Mucosa of rectum (tissue), 2 donors: ENCODE results near the gene MAT2B.

Source experiments
- H3K27ac ChIP-seq, 2 donors: one replicate each; pipeline ENCODE4 v1.7.0; 2013; ENCODE audit warnings: inconsistent platforms in 2 of 2, low read depth in 2 of 2, low read length in 2 of 2
- H3K27me3 ChIP-seq, 2 donors: one replicate each; pipeline ENCODE4 v1.7.0; 2013; ENCODE audit warnings: low read length in 2 of 2; ENCODE audit not compliant: control insufficient read depth in 2 of 2, insufficient read depth in 2 of 2
- H3K36me3 ChIP-seq, 2 donors: one replicate each; pipeline ENCODE4 v1.7.0; 2013; ENCODE audit warnings: low read length in 2 of 2; ENCODE audit not compliant: control insufficient read depth in 2 of 2, insufficient read depth in 2 of 2
- H3K4me1 ChIP-seq, 2 donors: one replicate each; pipeline ENCODE4 v1.7.0; 2013; ENCODE audit warnings: low read length in 2 of 2, mild to moderate bottlenecking in 1 of 2; ENCODE audit not compliant: control insufficient read depth in 2 of 2, insufficient read depth in 2 of 2
- H3K4me3 ChIP-seq, 2 donors: one replicate each; pipeline ENCODE4 v1.7.0; 2013; ENCODE audit warnings: low read length in 2 of 2
- H3K9ac ChIP-seq, 2 donors: one replicate each; pipeline ENCODE4 v1.7.0; 2013; ENCODE audit warnings: low read length in 2 of 2, low read depth in 1 of 2, mild to moderate bottlenecking in 1 of 2
- H3K9me3 ChIP-seq, 2 donors: one replicate each; pipeline ENCODE4 v1.7.0; 2013; ENCODE audit warnings: low read length in 2 of 2; ENCODE audit not compliant: control insufficient read depth in 2 of 2
- donor health status: healthy.
- donor health status: Normal muscosa, but diverticular disease.

The MAT2B gene

DNA sequence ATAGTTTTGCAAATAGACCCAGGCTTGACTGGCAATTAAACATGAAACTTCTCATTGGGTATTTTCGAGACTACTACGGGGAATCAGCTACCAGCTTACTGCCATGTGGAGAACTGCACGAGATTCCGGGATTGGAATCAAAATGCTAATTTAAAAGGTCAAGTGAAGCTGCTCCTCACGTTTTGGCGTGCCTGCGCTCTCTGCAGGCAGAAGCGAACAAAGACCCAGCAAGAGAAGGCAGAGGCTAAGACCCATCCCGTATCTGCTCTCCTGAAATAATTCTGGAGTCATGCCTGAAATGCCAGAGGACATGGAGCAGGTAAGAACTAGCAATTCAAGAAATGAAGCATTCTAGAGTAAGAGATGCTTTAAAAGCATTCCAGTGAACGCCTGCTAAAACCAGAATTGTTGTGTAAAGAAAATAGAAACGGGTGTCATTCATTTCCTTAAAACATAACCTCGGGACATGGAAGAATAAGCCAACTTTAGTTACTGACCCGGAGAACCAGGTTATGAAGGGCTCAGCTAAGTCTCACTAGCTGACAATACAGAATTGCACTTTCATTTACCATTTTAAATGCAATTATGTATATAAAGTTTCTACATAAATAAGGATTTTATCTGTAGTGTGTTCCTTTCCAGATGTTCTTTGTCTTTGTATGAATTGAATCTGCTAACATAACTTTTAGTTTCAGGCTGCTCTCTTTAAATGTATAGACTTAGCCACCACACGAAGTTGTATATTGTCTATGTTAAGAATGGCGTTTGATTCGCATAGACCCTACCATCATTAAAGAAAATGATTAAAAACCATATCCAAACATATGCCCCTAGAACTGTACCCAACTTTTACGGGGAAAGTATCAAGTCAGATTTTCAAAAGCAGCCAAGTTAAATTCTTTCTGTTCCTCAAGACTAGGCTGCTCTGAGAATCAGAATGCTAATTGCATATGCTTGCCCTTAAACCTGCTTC, 2.0 kb upstream of the MAT2B start:
- Histone ChIP-seq H3K4me1 (peaks cover 25 to 27% of the 10 kb centered on the region in 2 donors), H3K36me3 (no peaks in the 10 kb centered on the region), H3K27me3 (peaks cover 0 to 3% of the 10 kb centered on the region in 2 donors), H3K9ac (peak overlapping the region; percentile 98 to 99), H3K27ac (peak overlapping the region; percentile 99 to 100), H3K9me3 (no peaks in the 10 kb centered on the region), H3K4me3 (peak overlapping the region; percentile 98 to 99)

- Histone ChIP-seq H3K9me3 (no peaks in the 10 kb centered on the region), H3K36me3 (no peaks in the 10 kb centered on the region), H3K4me1 (peaks cover 29 to 34% of the 10 kb centered on the region in 2 donors), H3K27ac (peak overlapping the region; percentile 99 to 100), H3K27me3 (peaks cover 0 to 3% of the 10 kb centered on the region in 2 donors), H3K4me3 (peak overlapping the region; percentile 98 to 99), H3K9ac (peak overlapping the region; percentile 98 to 99)
Measured at GRCh38 chr5:163504079-163504931, 1.1 kb upstream of the MAT2B start.

GRCh38 chr5:163505049-163505367, 411 bp upstream of the MAT2B start:
- Histone ChIP-seq H3K27ac (peak overlapping the region; percentile 99 to 100), H3K36me3 (no peaks in the 10 kb centered on the region), H3K27me3 (peaks cover 0 to 3% of the 10 kb centered on the region in 2 donors), H3K9me3 (no peaks in the 10 kb centered on the region), H3K4me1 (peaks cover 29 to 39% of the 10 kb centered on the region in 2 donors), H3K4me3 (peak overlapping the region; percentile 98 to 99), H3K9ac (peak overlapping the region; percentile 98 to 99)

DNA sequence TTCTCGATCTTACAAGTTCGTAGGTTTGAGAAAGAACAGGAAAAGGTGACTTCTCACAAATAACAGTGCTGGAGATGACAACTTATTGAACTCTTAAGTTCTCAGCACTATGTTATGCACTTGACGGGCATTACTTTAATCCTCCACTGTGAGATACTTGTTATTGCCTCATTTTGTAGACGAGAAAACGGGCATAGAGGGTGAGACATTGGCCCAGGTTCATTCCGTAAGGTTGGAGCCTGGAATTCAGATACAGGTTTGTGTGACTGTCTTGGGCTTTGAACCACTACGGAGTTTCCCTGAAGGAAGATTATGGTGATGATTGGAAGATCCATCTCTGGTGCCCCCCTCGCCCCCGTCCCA, 657 bp downstream of the MAT2B start:
- Histone ChIP-seq H3K4me3 (peak overlapping the region; percentile 98 to 99), H3K36me3 (no peaks in the 10 kb centered on the region), H3K4me1 (peaks cover 29 to 39% of the 10 kb centered on the region in 2 donors), H3K9me3 (no peaks in the 10 kb centered on the region), H3K9ac (peak overlapping the region; percentile 98 to 99), H3K27me3 (peaks cover 0 to 3% of the 10 kb centered on the region in 2 donors), H3K27ac (peak overlapping the region; percentile 99 to 100)

DNA sequence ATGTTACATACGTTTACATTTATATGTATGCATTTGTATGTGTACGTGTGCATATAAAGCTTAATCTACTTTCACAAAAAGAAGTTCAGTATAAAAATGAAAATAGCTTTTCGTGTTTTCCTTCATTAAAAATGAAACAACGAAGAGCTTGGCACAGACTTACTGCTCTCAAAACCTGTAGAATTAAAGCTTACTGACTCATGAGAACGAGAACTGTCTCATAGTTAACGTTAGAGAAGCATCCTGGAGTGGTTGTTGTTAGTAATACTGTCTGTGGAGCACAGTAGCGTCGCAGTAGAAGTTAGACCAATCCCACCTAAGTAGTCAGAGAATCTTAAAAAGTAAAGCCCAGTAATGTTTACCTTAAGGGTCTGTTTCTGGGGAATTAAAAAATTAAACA, 1.3 kb downstream of the MAT2B start:
- H3K9ac ChIP-seq: peak overlapping the region; percentile 98 to 99
- no peaks in the 10 kb centered on the region for H3K9me3 ChIP-seq
- H3K4me3 ChIP-seq: peak overlapping the region; percentile 98 to 99
- H3K36me3 ChIP-seq: peaks cover 0 to 2% of the 10 kb centered on the region in 2 donors
- peaks cover 0 to 3% of the 10 kb centered on the region in 2 donors for H3K27me3 ChIP-seq
- peak overlapping the region; percentile 99 to 100 for H3K27ac ChIP-seq
- peaks cover 29 to 39% of the 10 kb centered on the region in 2 donors for H3K4me1 ChIP-seq

DNA sequence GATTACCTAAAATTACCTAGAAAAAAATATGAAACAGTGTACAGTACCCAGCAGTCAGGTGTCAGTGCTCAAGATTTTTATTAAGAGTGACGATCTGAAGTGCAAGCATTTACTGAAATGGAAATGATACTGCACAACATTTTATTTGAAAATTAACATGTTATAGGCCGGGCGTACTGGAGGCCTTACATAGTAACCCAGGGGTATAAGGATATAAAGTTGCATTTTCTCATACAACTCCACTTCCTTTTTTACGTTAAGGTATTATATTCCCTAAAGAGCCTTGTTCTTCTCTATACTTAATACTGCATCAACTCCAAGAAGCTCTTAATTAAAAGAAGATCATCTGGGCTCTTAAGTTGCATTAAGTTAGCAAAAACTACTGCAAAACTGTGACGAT, 3.3 kb downstream of the MAT2B start:
- Histone ChIP-seq H3K27ac (peak overlapping the region in 1 of 2 donors; percentile 54), H3K9ac (peak overlapping the region in 1 of 2 donors; percentile 43), H3K4me3 (peak overlapping the region; percentile 39 to 41), H3K27me3 (peaks cover 0 to 3% of the 10 kb centered on the region in 2 donors), H3K4me1 (peaks cover 28 to 33% of the 10 kb centered on the region in 2 donors), H3K9me3 (no peaks in the 10 kb centered on the region), H3K36me3 (peaks cover 19 to 20% of the 10 kb centered on the region in 2 donors)

DNA sequence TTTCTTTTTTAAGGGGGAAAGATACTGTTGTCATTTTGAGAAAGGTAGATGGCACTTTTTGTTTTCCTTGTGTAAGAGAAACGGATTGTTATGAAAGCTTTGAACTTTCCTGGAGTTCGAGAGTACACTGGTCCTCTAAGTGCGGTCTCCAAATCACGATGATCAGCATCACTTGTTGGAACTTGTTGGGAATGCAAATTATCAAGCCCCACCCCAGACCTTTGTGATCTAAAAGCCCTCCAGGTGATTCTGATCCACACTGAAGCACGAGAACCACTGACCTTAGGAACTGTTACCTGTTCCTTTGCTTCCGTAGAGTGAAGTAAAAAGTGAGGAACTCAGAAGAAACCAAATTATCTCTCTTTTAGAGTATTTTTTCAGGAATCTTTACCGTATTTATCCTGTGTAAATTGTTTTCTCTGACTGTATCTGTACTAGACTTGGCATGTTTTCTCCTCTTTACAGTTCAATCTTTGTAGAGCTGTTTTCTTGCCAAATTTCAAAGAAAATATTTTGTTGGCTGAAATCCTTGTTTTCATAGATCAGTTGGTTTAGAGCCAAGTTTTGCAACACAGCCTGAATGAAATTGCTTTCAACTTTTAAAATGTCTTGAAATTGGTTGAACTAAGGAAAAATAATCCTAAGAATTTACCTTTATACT, 4.0 kb downstream of the MAT2B start:
- peak overlapping the region; percentile 54 to 65 for H3K27ac ChIP-seq
- H3K4me3 ChIP-seq: peak overlapping the region; percentile 39 to 41
- H3K9ac ChIP-seq: peak overlapping the region; percentile 26 to 43
- peaks cover 0 to 3% of the 10 kb centered on the region in 2 donors for H3K27me3 ChIP-seq
- no peaks in the 10 kb centered on the region for H3K9me3 ChIP-seq
- peaks cover 25 to 26% of the 10 kb centered on the region in 2 donors for H3K36me3 ChIP-seq
- peaks cover 22 to 30% of the 10 kb centered on the region in 2 donors for H3K4me1 ChIP-seq

DNA sequence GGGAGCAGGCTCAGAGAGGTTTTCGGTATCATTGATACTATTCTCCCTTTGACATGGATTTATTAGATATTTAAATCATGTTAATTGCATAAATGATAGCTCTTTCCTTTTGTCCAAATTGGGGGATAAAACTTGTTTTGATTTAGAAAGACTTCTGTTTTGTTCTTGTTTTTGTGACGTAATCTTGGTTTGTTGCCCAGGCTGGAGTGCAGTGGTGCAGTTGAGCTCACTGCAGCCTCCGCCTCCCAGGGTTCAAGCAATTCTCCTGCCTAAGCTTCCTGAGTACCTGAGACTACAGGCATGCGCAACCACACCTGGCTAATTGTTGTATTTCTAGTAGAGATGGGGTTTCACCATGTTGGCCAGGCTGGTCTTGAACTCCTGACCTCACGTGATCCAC, 7.1 kb downstream of the MAT2B start:
- Histone ChIP-seq H3K4me1 (peaks cover 11 to 19% of the 10 kb centered on the region in 2 donors), H3K36me3 (peaks cover 45 to 54% of the 10 kb centered on the region in 2 donors), H3K27ac (no peak overlapping the region), H3K9ac (no peak overlapping the region), H3K9me3 (no peaks in the 10 kb centered on the region), H3K4me3 (no peak overlapping the region), H3K27me3 (no peaks in the 10 kb centered on the region)

- H3K9ac ChIP-seq: no peak overlapping the region
- H3K36me3 ChIP-seq: peaks cover 3 to 14% of the 10 kb centered on the region in 2 donors
- no peaks in the 10 kb centered on the region for H3K27me3 ChIP-seq
- no peaks in the 10 kb centered on the region for H3K9me3 ChIP-seq
- H3K4me3 ChIP-seq: no peak overlapping the region
- no peaks in the 10 kb centered on the region for H3K4me1 ChIP-seq
- no peak overlapping the region for H3K27ac ChIP-seq
Measured at GRCh38 chr5:163525096-163525495, 19.7 kb downstream of the MAT2B start.
